NCI-H2107 treated with DMSO at 0.1 percent for 48 hours (cell line): ENCODE results near the gene TEX9.
"Not testable (repeated sequence)": the region's sequence is repeated elsewhere in the genome, so short reads cannot be mapped to it uniquely, and the experiment has no call there.

ENCODE experiments used
- DNase-seq: peaks from one replicate; lab custom pipeline; 2025; ENCODE audit not compliant: unreplicated experiment; lab: John Stamatoyannopoulos, UW

Gene TEX9

GRCh38 chr15:56361987-56362386 lies 3.2 kb upstream of the TEX9 start:
- no peak for DNase-seq

GRCh38 chr15:56366211-56366610 lies 985 bp downstream of the TEX9 start:
- no peak for DNase-seq

- no peak for DNase-seq
Observed at GRCh38 chr15:56367156-56367555, 1.9 kb downstream of the TEX9 start.

- DNase-seq, result no peak
Observed at GRCh38 chr15:56369234-56369633, 4.0 kb downstream of the TEX9 start.

GRCh38 chr15:56371495-56372147 lies 6.4 kb downstream of the TEX9 start:
- no peak for DNase-seq

- DNase-seq, result not testable (repeated sequence)
Observed at GRCh38 chr15:56374693-56375092, 9.5 kb downstream of the TEX9 start.

GRCh38 chr15:56377822-56378221 lies 12.6 kb downstream of the TEX9 start:
- not testable (repeated sequence) for DNase-seq

- DNase-seq, result no peak
Observed at GRCh38 chr15:56383010-56383409, 17.8 kb downstream of the TEX9 start.

GRCh38 chr15:56385908-56386307 lies 20.7 kb downstream of the TEX9 start:
- DNase-seq, result no peak

GRCh38 chr15:56390739-56391267 lies 25.6 kb downstream of the TEX9 start:
- no peak for DNase-seq

- no peak for DNase-seq
Observed at GRCh38 chr15:56393277-56393676, 28.1 kb downstream of the TEX9 start.

GRCh38 chr15:56394909-56395308 lies 29.7 kb downstream of the TEX9 start:
- DNase-seq, result no peak

- DNase-seq, result not testable (repeated sequence)
Observed at GRCh38 chr15:56397325-56397724, 32.1 kb downstream of the TEX9 start.

- DNase-seq, result not testable (repeated sequence)
Observed at GRCh38 chr15:56399209-56399608, 34.0 kb downstream of the TEX9 start.

GRCh38 chr15:56410721-56411120 lies 45.5 kb downstream of the TEX9 start:
- DNase-seq, result no peak

GRCh38 chr15:56411122-56411749 lies 46.0 kb downstream of the TEX9 start:
- DNase-seq, result no peak

- not testable (repeated sequence) for DNase-seq
Observed at GRCh38 chr15:56413114-56413733, 48.0 kb downstream of the TEX9 start.

GRCh38 chr15:56425276-56425675 lies 60.0 kb downstream of the TEX9 start:
- DNase-seq, result no peak

GRCh38 chr15:56425976-56426375 lies 60.8 kb downstream of the TEX9 start:
- DNase-seq, result no peak

GRCh38 chr15:56428821-56429458 lies 63.7 kb downstream of the TEX9 start:
- peak; percentile 33 for DNase-seq

GRCh38 chr15:56432304-56432703 lies 67.1 kb downstream of the TEX9 start:
- DNase-seq, result no peak
